Keratinocyte (primary cell): ENCODE data around the gene CCDC27. TPM values are rescaled to one million over a fixed set of nuclear protein-coding genes. Genes with fewer than 3 reads are reported as not detected.

Experiments used
- DNase-seq: peaks from one replicate; pipeline ENCODE4 v3.0.0-alpha.2; 2011; ENCODE audit warnings: low read depth, missing footprints, low spot score
- FAIRE-seq: peaks from 2 replicates; lab custom pipeline; 2011; peaks lifted over from hg19 to GRCh38; lab: Jason Lieb, UNC
- H2AFZ ChIP-seq: 2 replicates; pipeline ENCODE4 v1.6.0; 2012; ENCODE audit warnings: low read length, control low read depth, inconsistent platforms; ENCODE audit not compliant: control insufficient read depth
- H3K27ac ChIP-seq: 2 replicates; pipeline ENCODE4 v1.5.1; 2011; ENCODE audit warnings: low read length; ENCODE audit not compliant: control insufficient read depth, insufficient read depth
- H3K27me3 ChIP-seq: 3 replicates; pipeline ENCODE4 v1.6.0; 2011; ENCODE audit warnings: low read length; ENCODE audit not compliant: control insufficient read depth, insufficient read depth; ENCODE audit errors: extremely low read depth
- H3K36me3 ChIP-seq, 2 experiments: 2 replicates in 1 of 2; 3 replicates in 1 of 2; pipeline ENCODE4 v1.5.1; 2011; ENCODE audit warnings: low read length in 2 of 2, mild to moderate bottlenecking in 1 of 2; ENCODE audit not compliant: control insufficient read depth in 2 of 2, insufficient read depth in 2 of 2; ENCODE audit errors: extremely low read depth in 1 of 2
- H3K4me1 ChIP-seq: 3 replicates; pipeline ENCODE4 v1.5.1; 2011; ENCODE audit warnings: low read length; ENCODE audit not compliant: control insufficient read depth, insufficient read depth; ENCODE audit errors: extremely low read depth
- H3K4me2 ChIP-seq: 3 replicates; pipeline ENCODE4 v1.6.0; 2011; ENCODE audit warnings: low read depth, low read length; ENCODE audit not compliant: control insufficient read depth, insufficient read depth; ENCODE audit errors: extremely low read depth
- H3K4me3 ChIP-seq, 3 experiments: fragments of 200-600 bp in 1 of 3; sonication (generic) in 1 of 3; 2 replicates in 2 of 3; 3 replicates in 1 of 3; pipeline ENCODE4 v1.5.1; 2011 to 2016; ENCODE audit warnings: low read length in 3 of 3, mild to moderate bottlenecking in 3 of 3, control low read depth in 2 of 3, inconsistent platforms in 1 of 3, low read depth in 1 of 3, mixed read lengths in 1 of 3, mixed run types in 1 of 3, moderate library complexity in 1 of 3; ENCODE audit not compliant: control insufficient read depth in 2 of 3, insufficient read depth in 2 of 3; ENCODE audit errors: extremely low read depth in 1 of 3
- H3K79me2 ChIP-seq: 2 replicates; pipeline ENCODE4 v1.6.0; 2012; ENCODE audit warnings: low read length; ENCODE audit not compliant: control insufficient read depth, insufficient read depth
- H3K9ac ChIP-seq: 3 replicates; pipeline ENCODE4 v1.6.0; 2011; ENCODE audit warnings: low read length; ENCODE audit not compliant: control insufficient read depth, insufficient read depth; ENCODE audit errors: extremely low read depth
- H3K9me1 ChIP-seq: 3 replicates; pipeline ENCODE4 v1.6.0; 2011; ENCODE audit warnings: low read length; ENCODE audit not compliant: control insufficient read depth, insufficient read depth; ENCODE audit errors: extremely low read depth
- H3K9me3 ChIP-seq: 2 replicates; pipeline ENCODE4 v1.5.1; 2012; ENCODE audit warnings: low read depth, low read length; ENCODE audit not compliant: control insufficient read depth
- H4K20me1 ChIP-seq: 3 replicates; pipeline ENCODE4 v1.6.0; 2011; ENCODE audit warnings: low read length; ENCODE audit not compliant: control insufficient read depth, insufficient read depth; ENCODE audit errors: extremely low read depth
- CTCF ChIP-seq, 3 experiments: IDR thresholded peaks in 1 of 3; conservative IDR thresholded peaks in 1 of 3; optimal IDR thresholded peaks in 1 of 3; 2 replicates in 2 of 3; 3 replicates in 1 of 3; pipeline versions ENCODE3 to v1.5.1; 2011; ENCODE audit warnings: low read length in 3 of 3, mild to moderate bottlenecking in 3 of 3, moderate library complexity in 2 of 3, control low read depth in 1 of 3, inconsistent platforms in 1 of 3; ENCODE audit not compliant: insufficient read depth in 2 of 3; ENCODE audit errors: extremely low read depth in 1 of 3
- EZH2 ChIP-seq: IDR thresholded peaks from one replicate; pipeline ENCODE4 v1.6.1; 2012; ENCODE audit warnings: inconsistent platforms, mild to moderate bottlenecking, low read length, moderate library complexity
- dilution Hi-C: fragments of 300-500 bp; cut with MboI; formaldehyde crosslinking; loops from one replicate; pipeline ENCODE4 v1.7.0; 2020; ENCODE audit warnings: low sequenced_read_pairs; ENCODE audit not compliant: extremely low pct_ligation_motif_present
- polyA plus RNA-seq, 5 experiments: library from polyadenylated mRNA; depleted of rRNA in 3 of 5; stranded (reverse) in 3 of 5; stranded (forward) in 1 of 5; unstranded in 1 of 5; fragments of >200 nt; gene quantifications; 1 replicate in 1 of 5; 2 replicates in 3 of 5; 3 replicates in 1 of 5; pipeline versions ENCODE4 v1.2.1 to v1.2.3, GENCODE V29; 2011 to 2012; ENCODE audit warnings: missing spikeins in 2 of 5, low read depth in 1 of 5, low replicate concordance in 1 of 5

The CCDC27 gene
- polyA plus RNA-seq, 1 donor (not counting 4 experiments of a cell fraction or from before 2014, with no cell fraction given), result not detected

- Histone ChIP-seq H3K79me2 (peaks cover 20% of the 10 kb centered on the region), H3K27me3 (no peaks in the 10 kb centered on the region), H4K20me1 (no peaks in the 10 kb centered on the region), H3K9me3 (no peaks in the 10 kb centered on the region), H3K27ac (no peak overlapping the region), H3K4me3 (no peak overlapping the region), H3K9ac (no peak overlapping the region), H3K36me3 (peaks cover 37 to 45% of the 10 kb centered on the region in 2 experiments), H2AFZ (no peak overlapping the region), H3K4me2 (no peak overlapping the region), H3K9me1 (no peaks in the 10 kb centered on the region), H3K4me1 (peaks cover 2% of the 10 kb centered on the region)
- FAIRE-seq (no peak), DNase-seq (no peak)
- dilution Hi-C loops, result no loop called here
- TF ChIP-seq CTCF (optimal IDR thresholded peaks at IDR 0.05 in 1 of 3, IDR thresholded peaks at IDR 0.05 in 1 of 3, conservative IDR thresholded peaks at IDR 0.05 in 1 of 3; ENCODE audit: extremely low read depth in 1 of 3, insufficient read depth in 2 of 3, low read length in 3 of 3), result no peak
- TF ChIP-seq EZH2, result no peak
Measured at GRCh38 chr1:3783651-3784474, 31.6 kb downstream of the CCDC27 start.

GRCh38 chr1:3785045-3785444, 32.8 kb downstream of the CCDC27 start:
- no peak for FAIRE-seq

More at GRCh38 chr1:3785045-3785444, 32.8 kb downstream of the CCDC27 start:
- H3K9me3 ChIP-seq, result no peaks in the 10 kb centered on the region
- H4K20me1 ChIP-seq, result peaks cover 4% of the 10 kb centered on the region
- H3K79me2 ChIP-seq, result peaks cover 32% of the 10 kb centered on the region
- H3K9me1 ChIP-seq, result no peaks in the 10 kb centered on the region
- peaks cover 6% of the 10 kb centered on the region for H3K4me1 ChIP-seq
- peaks cover 35 to 39% of the 10 kb centered on the region in 2 experiments for H3K36me3 ChIP-seq
- no peak overlapping the region for H3K9ac ChIP-seq
- dilution Hi-C loops, result no loop called here
- no peak overlapping the region for H2AFZ ChIP-seq
- no peak for DNase-seq
- H3K27ac ChIP-seq, result no peak overlapping the region
- H3K4me2 ChIP-seq, result no peak overlapping the region
- no peak overlapping the region for H3K4me3 ChIP-seq
- H3K27me3 ChIP-seq, result no peaks in the 10 kb centered on the region
- no peak for TF ChIP-seq CTCF (optimal IDR thresholded peaks at IDR 0.05 in 1 of 3, IDR thresholded peaks at IDR 0.05 in 1 of 3, conservative IDR thresholded peaks at IDR 0.05 in 1 of 3; ENCODE audit: extremely low read depth in 1 of 3, insufficient read depth in 2 of 3, low read length in 3 of 3)
- no peak for TF ChIP-seq EZH2
